DND-41 (cell line): Measurements from ENCODE around the gene FLRT2.

Source experiments
- CTCF ChIP-seq: IDR thresholded peaks from 2 replicates; pipeline ENCODE4 v1.5.1; 2012; ENCODE audit warnings: borderline replicate concordance, low read length, moderate library complexity, mild to moderate bottlenecking; ENCODE audit not compliant: poor library complexity, severe bottlenecking; ENCODE audit errors: extremely low read depth
- EZH2 ChIP-seq: IDR thresholded peaks from 3 replicates; pipeline ENCODE4 v1.6.1; 2012; ENCODE audit warnings: borderline replicate concordance, low read depth, mild to moderate bottlenecking, moderate library complexity, low read length, inconsistent platforms; ENCODE audit not compliant: severe bottlenecking

GRCh38 chr14:85579942-85580341 lies 50.0 kb downstream of the FLRT2 start:
- TF ChIP-seq CTCF (no peak), EZH2 (no peak)
